ENCODE results near the gene CHST2.

Gene CHST2

DNA sequence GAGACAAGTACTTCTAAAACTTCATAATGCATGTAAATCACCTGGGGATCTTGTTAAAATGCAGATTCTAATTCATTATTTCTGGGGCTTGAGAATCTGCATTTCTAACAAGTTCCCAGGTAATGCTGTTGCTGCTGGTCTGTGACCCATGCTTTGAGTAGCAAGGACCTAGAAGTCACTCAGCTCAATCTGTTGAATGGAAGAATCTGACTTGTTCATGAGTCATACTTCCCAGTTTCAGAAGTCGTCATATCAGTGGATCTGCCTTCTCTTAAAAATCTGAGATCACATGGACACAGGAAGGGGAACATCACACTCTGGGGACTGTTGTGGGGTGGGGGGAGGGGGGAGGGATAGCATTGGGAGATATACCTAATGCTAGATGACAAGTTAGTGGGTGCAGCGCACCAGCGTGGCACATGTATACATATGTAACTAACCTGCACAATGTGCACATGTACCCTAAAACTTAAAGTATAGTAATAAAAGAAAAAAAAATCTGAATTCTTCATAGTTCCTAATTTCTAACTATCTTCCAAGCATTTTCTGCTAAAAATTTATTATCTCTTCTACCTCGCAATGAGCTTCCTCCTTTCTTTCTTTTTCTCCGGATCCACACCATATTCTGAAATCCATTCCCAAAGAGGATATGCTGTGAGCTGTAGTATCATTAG, 46.2 kb downstream of the CHST2 start:
- DNase-seq (ENCODE audit: low read depth in 4 of 4, low spot score in 1 of 4) = peak in 3 of 4 experiments; percentile 9 to 13 (median 9)

GRCh38 chr3:143166376-143166775, 46.8 kb downstream of the CHST2 start:
- DNase-seq (ENCODE audit: low read depth in 4 of 4, low spot score in 1 of 4) = no peak

DNA sequence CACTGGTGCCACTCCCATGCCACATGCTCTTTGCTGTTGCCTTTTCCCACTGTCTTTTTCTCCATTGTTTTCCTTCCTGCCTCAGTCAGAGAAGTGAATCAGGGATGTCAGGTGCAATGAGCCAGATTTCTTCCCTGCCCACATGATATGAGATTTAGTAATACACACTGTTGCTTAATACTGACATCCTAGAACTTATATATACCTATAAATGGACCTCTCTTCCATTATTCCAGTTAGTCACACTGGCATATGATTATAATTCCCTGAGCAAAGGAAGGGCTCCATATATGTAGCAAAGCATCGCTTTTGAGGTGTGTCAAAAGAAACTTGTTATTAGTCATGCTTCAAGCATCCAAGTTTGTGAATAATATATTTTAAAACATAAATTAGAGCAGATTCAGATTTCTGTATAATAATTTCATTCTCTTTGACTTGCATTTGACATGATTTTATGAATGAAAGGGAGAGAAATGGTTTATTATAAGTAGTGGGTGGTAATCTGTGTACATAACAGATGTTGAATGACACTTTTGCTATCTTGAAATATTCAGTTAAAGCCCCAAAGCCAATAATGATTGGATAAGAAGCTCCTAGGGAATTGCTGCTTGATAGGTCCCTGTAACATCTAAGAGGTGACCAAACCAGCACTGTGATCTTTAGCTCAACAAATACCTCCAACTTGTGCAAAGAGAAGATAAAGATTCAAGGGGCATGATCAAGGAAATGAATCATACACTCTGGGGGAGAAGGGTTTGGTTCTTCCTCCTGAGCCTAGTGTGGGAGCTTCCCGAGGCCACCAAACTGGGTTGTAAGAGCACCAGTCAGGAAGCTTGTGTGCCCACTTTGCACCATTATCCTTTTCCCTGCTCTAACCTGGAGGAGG, 48.6 kb downstream of the CHST2 start:
- DNase-seq (ENCODE audit: low read depth in 4 of 4, low spot score in 1 of 4) = no peak

DNA sequence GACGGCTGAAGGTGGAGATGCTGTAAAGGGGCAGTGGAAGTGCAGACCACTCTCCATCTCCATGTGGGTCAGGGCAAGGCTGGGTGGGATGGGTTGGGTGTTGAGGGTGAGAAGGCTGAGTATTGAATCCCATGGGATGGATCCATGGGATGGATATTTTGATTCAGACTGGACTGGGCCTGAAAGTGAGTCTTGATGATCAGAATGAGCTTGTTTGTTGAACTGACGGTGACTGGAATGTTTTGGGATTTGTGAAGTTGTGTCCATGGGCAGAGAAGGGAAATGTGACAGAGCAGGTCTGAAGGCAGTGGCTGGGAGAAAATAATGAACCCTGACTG, 49.3 kb downstream of the CHST2 start:
- DNase-seq (ENCODE audit: low read depth in 4 of 4, low spot score in 1 of 4) = no peak

- DNase-seq (ENCODE audit: low read depth in 4 of 4, low spot score in 1 of 4) = no peak
Measured at GRCh38 chr3:143170074-143170473, 50.5 kb downstream of the CHST2 start.

- no peak for DNase-seq (ENCODE audit: low read depth in 4 of 4, low spot score in 1 of 4)
Measured at GRCh38 chr3:143170676-143171075, 51.1 kb downstream of the CHST2 start.

GRCh38 chr3:143171141-143171980, 51.8 kb downstream of the CHST2 start:
- no peak for DNase-seq (ENCODE audit: low read depth in 4 of 4, low spot score in 1 of 4)

- DNase-seq (ENCODE audit: low read depth in 4 of 4, low spot score in 1 of 4) = no peak
Measured at GRCh38 chr3:143172062-143172794, 52.7 kb downstream of the CHST2 start.

GRCh38 chr3:143172795-143173145, 53.2 kb downstream of the CHST2 start:
- DNase-seq (ENCODE audit: low read depth in 4 of 4, low spot score in 1 of 4) = no peak

GRCh38 chr3:143173242-143173641, 53.7 kb downstream of the CHST2 start:
- no peak for DNase-seq (ENCODE audit: low read depth in 4 of 4, low spot score in 1 of 4)

Measured in stimulated activated CD4-positive, alpha-beta T cell treated with anti-CD3 and anti-CD28 coated beads, Interleukin-1b, Interleukin-23, amount 100 ng/mL, for 24 hours (primary cell).